Osteoblast (primary cell): ENCODE data around the gene RB1. TPM values are rescaled to one million over a fixed set of nuclear protein-coding genes. Genes with fewer than 3 reads are reported as not detected.

ENCODE experiments used
- DNase-seq: peaks from one replicate; pipeline ENCODE4 v3.0.0; 2011; ENCODE audit warnings: low spot score, mixed read lengths; ENCODE audit not compliant: insufficient read length; ENCODE audit errors: missing footprints
- H2AFZ ChIP-seq: 2 replicates; pipeline ENCODE4 v1.6.0; 2011; ENCODE audit warnings: mild to moderate bottlenecking, low read length
- H3K27ac ChIP-seq: 2 replicates; pipeline ENCODE4 v1.5.1; 2011; ENCODE audit warnings: mild to moderate bottlenecking, low read depth, low read length, moderate library complexity
- H3K27me3 ChIP-seq: 2 replicates; pipeline ENCODE4 v1.6.0; 2012; ENCODE audit warnings: mild to moderate bottlenecking, control low read depth, inconsistent platforms, low read length, moderate library complexity; ENCODE audit not compliant: insufficient read depth
- H3K36me3 ChIP-seq: 2 replicates; pipeline ENCODE4 v1.5.1; 2011; ENCODE audit warnings: mild to moderate bottlenecking, low read length, control low read depth, moderate library complexity; ENCODE audit not compliant: insufficient read depth
- H3K4me1 ChIP-seq: 2 replicates; pipeline ENCODE4 v1.5.1; 2011; ENCODE audit warnings: mild to moderate bottlenecking, low read length, control low read depth, moderate library complexity; ENCODE audit not compliant: insufficient read depth
- H3K4me2 ChIP-seq: 2 replicates; pipeline ENCODE4 v1.6.0; 2011; ENCODE audit warnings: mild to moderate bottlenecking, low read length; ENCODE audit not compliant: insufficient read depth
- H3K4me3 ChIP-seq: fragments of 200-600 bp; sonication (generic); 3 replicates; pipeline ENCODE4 v1.5.1; 2012; ENCODE audit warnings: mild to moderate bottlenecking, low read length, inconsistent platforms; ENCODE audit not compliant: insufficient read depth
- H3K79me2 ChIP-seq: 2 replicates; pipeline ENCODE4 v1.6.0; 2012; ENCODE audit warnings: mild to moderate bottlenecking, low read length, control low read depth, inconsistent platforms; ENCODE audit not compliant: insufficient read depth
- H3K9me3 ChIP-seq: 2 replicates; pipeline ENCODE4 v1.5.1; 2011; ENCODE audit warnings: low read depth, low read length, control low read depth
- H4K20me1 ChIP-seq: 2 replicates; pipeline ENCODE4 v1.6.0; 2012; ENCODE audit warnings: mild to moderate bottlenecking, low read length, control low read depth; ENCODE audit not compliant: insufficient read depth
- CTCF ChIP-seq: IDR thresholded peaks from 2 replicates; pipeline ENCODE4 v1.5.1; 2011; ENCODE audit warnings: mild to moderate bottlenecking, low read depth, low read length, moderate library complexity; ENCODE audit errors: extremely low read depth
- total RNA-seq: library from RNA; depleted of rRNA; stranded (reverse); fragments of >200 nt; gene quantifications from 2 replicates; pipeline ENCODE4 v1.2.3, GENCODE V29; 2012

The RB1 gene
- total RNA-seq, 1 donor = 33.3 TPM

- no peak for DNase-seq
- Histone ChIP-seq H3K9me3 (no peaks in the 10 kb centered on the region), H3K4me2 (no peak overlapping the region), H3K79me2 (no peaks in the 10 kb centered on the region), H4K20me1 (no peaks in the 10 kb centered on the region), H3K4me1 (peaks cover 3% of the 10 kb centered on the region), H3K4me3 (no peak overlapping the region), H3K27ac (no peak overlapping the region), H3K36me3 (peaks cover 11% of the 10 kb centered on the region), H2AFZ (no peak overlapping the region), H3K27me3 (no peaks in the 10 kb centered on the region)
- TF ChIP-seq CTCF = no peak
These were observed 35.5 kb upstream of the RB1 start for GRCh38 chr13:48268019-48268418.

GRCh38 chr13:48273346-48273745, 30.2 kb upstream of the RB1 start:
- Histone ChIP-seq H3K27me3 (no peaks in the 10 kb centered on the region), H3K36me3 (no peaks in the 10 kb centered on the region), H3K4me1 (no peaks in the 10 kb centered on the region), H3K79me2 (no peaks in the 10 kb centered on the region), H3K9me3 (no peaks in the 10 kb centered on the region), H3K4me2 (no peak overlapping the region), H3K27ac (no peak overlapping the region), H3K4me3 (no peak overlapping the region), H4K20me1 (no peaks in the 10 kb centered on the region), H2AFZ (no peak overlapping the region)
- no peak for TF ChIP-seq CTCF
- no peak for DNase-seq

- no peak overlapping the region for H3K4me2 ChIP-seq
- H3K36me3 ChIP-seq = no peaks in the 10 kb centered on the region
- no peak overlapping the region for H3K27ac ChIP-seq
- H2AFZ ChIP-seq = no peak overlapping the region
- no peak for TF ChIP-seq CTCF
- no peak overlapping the region for H3K4me3 ChIP-seq
- no peaks in the 10 kb centered on the region for H3K4me1 ChIP-seq
- DNase-seq = no peak
- H4K20me1 ChIP-seq = no peaks in the 10 kb centered on the region
- no peaks in the 10 kb centered on the region for H3K27me3 ChIP-seq
- no peaks in the 10 kb centered on the region for H3K9me3 ChIP-seq
- H3K79me2 ChIP-seq = no peaks in the 10 kb centered on the region
These were observed 28.0 kb upstream of the RB1 start for GRCh38 chr13:48275507-48275906.

- H3K4me3 ChIP-seq = no peak overlapping the region
- H3K36me3 ChIP-seq = no peaks in the 10 kb centered on the region
- H4K20me1 ChIP-seq = no peaks in the 10 kb centered on the region
- no peak for TF ChIP-seq CTCF
- no peak overlapping the region for H2AFZ ChIP-seq
- no peaks in the 10 kb centered on the region for H3K4me1 ChIP-seq
- H3K27ac ChIP-seq = no peak overlapping the region
- DNase-seq = no peak
- H3K27me3 ChIP-seq = no peaks in the 10 kb centered on the region
- no peaks in the 10 kb centered on the region for H3K79me2 ChIP-seq
- no peak overlapping the region for H3K4me2 ChIP-seq
- no peaks in the 10 kb centered on the region for H3K9me3 ChIP-seq
These were observed 24.7 kb upstream of the RB1 start for GRCh38 chr13:48278806-48279205.
